Measurements from ENCODE around the gene PYGM. TPM values are rescaled to one million over a fixed set of nuclear protein-coding genes. Genes with fewer than 3 reads are reported as not detected.

Gene PYGM
- total and polyA plus RNA-seq, 2 of the 13 experiments (the other 11 are each of a cell fraction or from before 2014, with no cell fraction given), result 0.11 to 0.12 TPM

- TF ChIP-seq ZNF687 (CRISPR knock-in tag; IDR thresholded peaks at IDR 0.05) (no peak), TBL1XR1 (IDR thresholded peaks at IDR 0.05; ENCODE audit: borderline replicate concordance, low read length, partially characterized antibody) (peak; percentile 18), ZNF510 (CRISPR knock-in tag; IDR thresholded peaks at IDR 0.05; ENCODE audit: low read depth) (no peak), ZNF644 (CRISPR knock-in tag; IDR thresholded peaks at IDR 0.05; ENCODE audit: low read depth) (no peak), AGO2 (optimal IDR thresholded peaks at IDR 0.05; ENCODE audit: low read depth, low read length) (peak; percentile 63), ZNF605 (CRISPR knock-in tag; IDR thresholded peaks at IDR 0.05) (0 out of 2 replicates have a peak, but pooled peaks have one; percentile 1), ARNT2 (CRISPR knock-in tag; IDR thresholded peaks at IDR 0.05; ENCODE audit: low read depth) (no peak), DR1 (CRISPR knock-in tag; IDR thresholded peaks at IDR 0.05) (no peak), AGO1 (IDR thresholded peaks at IDR 0.05; ENCODE audit: low read depth, low read length, poor library complexity, severe bottlenecking) (peak; percentile 91), TAF15 (IDR thresholded peaks at IDR 0.05; ENCODE audit: low read depth, low read length, poor library complexity, severe bottlenecking) (no peak), ZNF143 (CRISPR knock-in tag; IDR thresholded peaks at IDR 0.05) (peak; percentile 66), MIER2 (CRISPR knock-in tag; IDR thresholded peaks at IDR 0.05) (no peak), EHMT2 (IDR thresholded peaks at IDR 0.05; ENCODE audit: borderline replicate concordance, low read depth, low read length) (no peak), ZNF501 (CRISPR knock-in tag; IDR thresholded peaks at IDR 0.05) (0 out of 2 replicates have a peak, but pooled peaks have one; percentile 32), ZNF740 (CRISPR knock-in tag; IDR thresholded peaks at IDR 0.05) (no peak), SIN3B (IDR thresholded peaks at IDR 0.05; ENCODE audit: low read length) (no peak)
Observed at GRCh38 chr11:64759722-64760719, at the start of gene PYGM (continued).

All from HepG2 (cell line).